Limb (tissue), 2 donors: Measurements from ENCODE around the gene MPPE1.
A peak's percentile ranks its signal among the peaks of the same experiment; 100 is the strongest.
"Not testable (repeated sequence)": the region's sequence is repeated elsewhere in the genome, so short reads cannot be mapped to it uniquely, and the experiment has no call there.

ENCODE experiments used
- DNase-seq, 2 donors: peaks; one replicate each; pipeline ENCODE4 v3.0.0-alpha.2; 2016; ENCODE audit errors: extremely low spot score in 2 of 2

Gene MPPE1

DNA sequence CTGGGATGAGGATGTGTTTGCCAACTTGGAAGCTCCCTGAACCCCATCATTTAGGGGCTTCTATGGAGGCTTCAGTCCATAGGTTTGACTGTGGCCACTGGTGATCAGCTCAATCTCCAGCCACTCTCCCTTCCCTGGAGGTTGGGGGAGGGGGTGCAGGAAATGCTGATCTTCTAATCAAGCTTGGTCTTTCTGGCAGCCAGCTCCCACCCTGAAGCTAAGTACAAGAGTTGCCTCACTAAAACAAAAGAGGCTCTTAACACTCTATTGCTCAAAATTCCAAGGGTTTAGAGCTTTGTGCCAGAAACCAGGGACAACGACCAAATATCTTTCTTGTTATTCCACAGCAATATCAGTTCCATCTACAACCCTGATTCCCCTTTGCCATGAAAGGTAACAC is 19.4 kb upstream of the MPPE1 start:
- DNase-seq: no peak

DNA sequence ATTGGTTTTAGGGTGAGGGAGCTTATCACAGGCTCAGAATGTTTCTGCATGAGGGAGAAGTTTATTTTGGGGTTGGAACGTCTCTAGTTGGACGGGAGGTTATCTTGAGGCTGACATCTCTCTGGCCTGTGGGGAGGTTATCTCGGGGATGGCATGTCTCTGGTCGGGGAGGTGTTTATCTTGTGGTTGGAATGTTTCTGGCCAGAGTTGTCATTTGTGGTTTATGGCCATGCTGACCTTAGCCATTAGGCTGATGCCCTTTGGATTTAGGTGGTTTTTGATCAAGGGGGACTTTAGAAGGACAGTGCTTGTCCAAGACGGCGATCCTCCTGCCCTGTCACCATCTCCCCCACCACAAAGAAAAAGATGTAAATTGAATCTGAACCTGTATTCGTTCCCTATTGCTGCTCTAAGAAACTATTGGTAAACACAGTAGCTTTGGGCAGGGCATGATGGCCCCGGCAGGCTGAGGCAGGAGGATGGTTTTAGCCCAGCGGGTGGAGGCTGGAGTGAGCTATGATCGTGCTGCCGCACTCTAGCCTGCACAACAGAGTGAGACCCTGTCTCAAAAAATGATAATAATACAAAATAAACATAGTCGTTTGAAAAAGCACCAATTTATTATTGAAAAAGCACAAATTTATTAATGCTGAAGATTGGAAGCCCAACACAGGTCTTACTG is 17.8 kb upstream of the MPPE1 start:
- no peak for DNase-seq

DNA sequence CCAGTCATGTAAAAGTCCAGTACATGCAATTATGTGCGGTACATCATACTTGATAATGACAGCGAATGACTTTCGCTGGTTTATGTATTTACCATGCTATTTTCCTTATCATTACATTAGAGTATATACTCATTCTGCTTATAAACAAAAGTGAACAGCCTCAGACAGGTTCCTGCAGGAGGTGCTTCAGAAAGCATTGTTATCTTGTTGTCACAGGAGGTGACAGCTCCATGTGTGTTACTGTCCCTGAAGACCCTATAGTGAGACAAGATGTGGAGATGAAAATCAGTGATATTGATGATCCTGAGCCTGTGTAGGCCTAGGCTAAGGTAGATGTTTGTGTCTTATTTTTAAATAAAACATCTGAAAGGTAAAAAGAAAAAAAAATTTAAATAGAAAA is 15.3 kb upstream of the MPPE1 start:
- DNase-seq: no peak

DNA sequence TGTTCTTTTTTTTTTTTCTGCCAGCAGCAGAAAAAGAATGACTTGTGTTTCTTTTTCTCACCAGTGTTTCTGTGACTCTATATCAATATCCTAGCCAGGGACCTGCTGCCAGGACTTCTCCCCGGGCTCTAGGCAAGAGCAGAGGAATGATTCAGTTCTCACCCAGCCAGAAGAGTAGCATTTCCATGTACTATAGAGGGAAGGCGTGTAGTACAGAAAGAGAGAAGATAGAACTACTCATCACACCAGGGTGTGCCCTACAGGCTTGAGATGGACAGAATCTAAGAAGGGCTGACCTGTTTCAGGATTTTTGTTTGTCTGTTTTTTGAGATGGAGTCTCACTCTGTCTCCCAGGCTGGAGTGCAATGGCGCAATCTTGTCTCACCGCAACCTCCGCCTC is 11.4 kb upstream of the MPPE1 start:
- DNase-seq: not testable (repeated sequence)

DNA sequence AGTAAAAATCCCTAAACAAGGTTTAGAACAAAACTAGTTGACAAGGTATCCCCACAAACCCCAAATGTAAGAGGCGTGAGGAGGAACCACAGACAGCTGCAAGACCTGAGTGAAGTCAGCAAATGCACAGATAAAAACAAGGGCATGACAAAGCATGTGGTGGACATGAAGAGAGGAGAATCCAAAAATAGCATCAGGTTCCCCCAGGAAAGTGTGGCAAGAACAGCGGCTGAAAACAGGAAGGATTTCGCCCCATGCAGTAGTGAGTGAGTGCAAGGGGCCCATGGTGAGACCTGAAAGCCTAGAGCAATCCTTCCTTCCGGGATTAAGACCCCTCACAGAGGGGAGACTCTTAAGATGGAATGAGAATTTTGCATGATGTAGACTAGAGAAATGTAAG is 8.8 kb upstream of the MPPE1 start:
- not testable (repeated sequence) for DNase-seq

DNA sequence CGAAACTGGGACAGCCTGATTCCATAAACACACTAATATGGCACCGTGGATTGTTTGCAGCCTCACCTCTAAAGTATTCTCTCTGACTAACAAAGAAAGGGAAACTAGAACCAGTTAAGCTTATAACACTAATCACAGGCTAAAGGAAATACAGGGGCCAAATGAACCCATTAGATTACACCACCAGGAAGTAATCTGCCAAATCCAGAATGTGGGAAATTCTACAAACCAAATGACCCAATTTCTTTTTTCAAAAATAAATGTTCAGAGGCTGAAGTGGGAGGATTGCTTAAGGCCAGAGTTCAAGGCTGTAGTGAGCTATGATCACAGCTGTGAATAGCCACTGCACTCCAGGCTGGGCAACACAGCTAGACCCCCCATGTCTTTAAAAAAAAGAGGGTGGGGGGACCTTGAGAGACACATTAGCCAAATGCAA is 1.5 kb upstream of the MPPE1 start:
- no peak for DNase-seq

DNA sequence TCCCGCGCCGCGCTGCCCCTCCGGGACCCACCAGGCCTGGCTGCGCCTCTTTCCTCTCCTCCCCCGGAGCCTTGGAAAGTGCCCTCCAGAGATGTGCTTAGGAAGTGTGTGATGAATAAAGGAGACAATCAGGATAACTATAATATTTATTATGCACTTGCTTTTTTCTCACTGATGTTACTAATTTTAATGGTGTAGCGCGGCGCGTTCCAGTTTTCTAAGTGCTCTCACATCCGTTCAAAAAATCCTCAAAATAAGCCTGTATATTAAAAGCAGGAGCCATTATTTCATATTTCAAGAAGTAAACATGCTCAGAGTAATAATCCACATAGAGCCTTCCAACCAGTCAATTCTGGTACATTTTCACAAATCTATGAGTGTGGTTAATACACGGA is 941 bp upstream of the MPPE1 start:
- DNase-seq: peak in 1 of 2 donors; percentile 16

DNA sequence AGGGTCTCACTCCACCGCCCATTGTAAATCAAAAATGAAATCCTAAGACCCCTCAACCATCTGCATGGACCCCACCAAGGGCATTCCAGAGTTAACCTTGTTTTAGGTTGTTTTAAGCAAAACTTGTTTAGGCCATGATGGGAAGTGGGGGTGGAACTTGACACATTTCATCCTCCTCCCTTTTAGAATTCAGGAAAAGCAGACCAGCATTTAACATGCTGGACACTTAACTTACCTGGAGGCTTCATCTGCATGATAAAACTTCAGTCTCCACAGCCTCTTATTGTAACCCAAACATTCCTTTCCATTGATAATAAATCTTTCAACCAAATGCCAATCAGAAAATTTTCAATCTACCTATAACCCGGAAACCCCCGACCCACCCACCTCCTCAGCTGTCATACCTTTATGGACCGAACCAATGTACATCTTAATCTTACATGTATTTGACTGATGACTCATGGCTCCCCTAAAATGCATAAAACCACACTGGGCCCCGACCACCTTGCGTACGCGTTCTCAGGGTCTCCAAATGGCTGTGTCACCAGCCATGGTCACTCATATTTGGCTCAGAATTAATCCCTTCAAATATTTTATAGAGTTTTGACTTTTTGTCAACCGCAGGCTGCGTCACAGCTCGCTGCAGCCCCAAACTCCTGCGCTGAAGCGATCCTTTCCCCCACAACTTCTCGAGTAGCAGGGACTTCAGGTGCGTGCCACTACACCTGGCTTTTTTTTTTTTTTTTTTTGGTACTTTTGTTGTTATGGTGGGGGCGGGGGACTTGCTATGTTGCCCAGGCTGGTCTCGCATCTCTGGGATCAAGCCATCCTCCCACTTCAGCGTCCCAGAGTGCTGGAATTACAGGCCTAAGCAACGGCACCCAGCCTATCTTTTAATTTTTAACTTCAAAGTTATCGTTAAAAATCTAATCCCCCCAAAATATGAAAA is 917 bp downstream of the MPPE1 start:
- DNase-seq: no peak

DNA sequence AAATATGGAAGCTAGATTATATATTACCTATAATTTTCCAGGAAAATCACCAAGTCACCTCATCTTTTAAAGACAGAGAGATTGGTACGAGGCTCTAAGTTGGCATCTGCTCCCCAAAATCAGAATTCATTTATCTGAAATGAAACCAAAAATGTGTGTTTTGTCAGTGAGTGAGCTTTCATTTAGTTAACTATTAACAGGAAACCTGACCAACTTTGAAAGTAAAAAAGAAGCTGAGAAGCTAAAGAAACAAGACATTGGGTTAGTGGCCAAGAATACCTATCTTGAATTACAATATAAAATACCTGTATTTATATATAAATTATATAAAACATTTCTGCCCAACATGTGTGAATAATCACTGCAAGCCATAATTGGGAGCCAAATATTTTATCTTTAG is 1.9 kb downstream of the MPPE1 start:
- DNase-seq: no peak

DNA sequence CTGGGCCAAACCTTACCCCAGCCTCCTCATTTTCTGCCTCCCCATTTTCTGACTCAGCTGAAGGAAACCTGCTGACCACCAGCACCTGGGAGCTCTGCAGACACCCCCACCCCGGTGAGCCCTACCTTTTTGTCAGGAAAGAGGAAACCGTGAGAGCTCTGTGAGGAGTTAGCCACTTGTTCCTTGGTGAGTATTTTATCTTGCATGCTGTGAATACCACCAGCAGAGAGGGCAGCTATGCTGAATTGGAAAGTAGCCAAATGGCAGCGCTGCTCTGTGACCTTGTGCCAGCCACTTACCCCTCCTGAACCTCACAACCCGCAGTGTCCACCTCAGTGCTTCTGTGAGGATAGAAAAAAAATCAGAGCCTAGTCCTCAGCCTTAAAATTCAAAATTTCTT is 2.5 kb downstream of the MPPE1 start:
- DNase-seq: no peak

DNA sequence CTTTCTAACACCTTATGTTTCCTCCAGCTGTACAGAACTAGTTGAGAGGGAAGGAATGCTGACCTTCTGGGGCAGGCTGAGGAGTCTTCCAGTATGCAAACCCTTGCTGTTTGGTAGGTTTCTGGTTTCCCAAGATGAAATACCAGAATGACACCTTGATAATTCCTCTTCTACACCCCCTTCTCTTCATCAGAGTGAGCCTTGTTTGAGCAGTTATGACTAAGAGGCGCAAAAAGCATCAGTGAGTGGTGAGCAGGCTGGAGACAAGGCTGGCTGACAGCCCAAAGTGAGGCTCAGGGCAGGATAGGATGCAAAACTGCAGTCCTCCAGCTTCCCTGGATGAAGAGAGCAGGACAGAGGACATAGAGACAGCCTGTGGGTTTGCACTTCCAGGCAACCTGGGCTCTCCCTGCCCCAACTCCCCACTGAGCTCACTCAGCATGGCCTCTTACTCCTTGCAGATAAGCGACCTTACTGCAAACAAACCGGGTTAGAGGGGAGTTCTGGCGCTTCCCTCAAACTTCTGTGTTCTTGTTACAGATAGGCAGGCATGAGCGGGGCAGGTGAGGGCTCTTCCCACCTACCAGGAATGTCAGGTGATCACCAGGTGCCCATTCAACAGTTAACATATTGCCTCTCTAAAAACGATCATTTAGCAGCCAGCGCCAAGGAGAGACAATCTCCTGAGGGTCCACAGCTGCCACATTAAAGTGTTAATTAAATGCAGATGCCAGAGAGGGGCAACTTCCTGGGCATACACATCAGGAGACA is 5.4 kb downstream of the MPPE1 start:
- DNase-seq: no peak

DNA sequence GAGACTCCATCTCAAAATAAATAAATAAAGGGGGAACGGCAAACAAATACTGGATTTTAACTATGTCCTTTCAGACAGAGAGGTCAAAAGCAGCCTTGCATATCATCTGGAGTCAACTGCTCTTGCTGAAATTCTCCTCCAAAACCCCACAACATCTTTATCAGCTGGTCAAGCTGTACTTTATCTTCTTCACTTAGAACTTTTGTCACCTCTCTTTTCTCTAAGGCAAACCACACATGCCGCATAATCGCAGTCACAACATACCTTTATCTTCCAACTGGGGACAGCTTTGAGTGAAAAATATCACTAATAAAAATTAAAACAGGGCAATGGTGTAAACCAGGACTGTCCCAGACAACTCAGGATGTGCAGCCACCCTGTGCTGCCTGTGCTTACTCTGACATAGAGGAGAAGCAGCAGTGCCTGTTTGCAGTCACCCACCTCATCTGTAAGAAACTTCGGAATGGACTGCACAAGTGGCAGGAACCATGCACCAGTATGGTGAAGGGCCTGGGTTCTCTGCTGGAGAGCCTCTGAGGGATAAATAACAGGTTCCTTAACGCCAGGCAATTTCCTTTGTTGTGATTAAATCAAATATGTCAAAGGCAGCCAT is 6.2 kb downstream of the MPPE1 start:
- DNase-seq: no peak

DNA sequence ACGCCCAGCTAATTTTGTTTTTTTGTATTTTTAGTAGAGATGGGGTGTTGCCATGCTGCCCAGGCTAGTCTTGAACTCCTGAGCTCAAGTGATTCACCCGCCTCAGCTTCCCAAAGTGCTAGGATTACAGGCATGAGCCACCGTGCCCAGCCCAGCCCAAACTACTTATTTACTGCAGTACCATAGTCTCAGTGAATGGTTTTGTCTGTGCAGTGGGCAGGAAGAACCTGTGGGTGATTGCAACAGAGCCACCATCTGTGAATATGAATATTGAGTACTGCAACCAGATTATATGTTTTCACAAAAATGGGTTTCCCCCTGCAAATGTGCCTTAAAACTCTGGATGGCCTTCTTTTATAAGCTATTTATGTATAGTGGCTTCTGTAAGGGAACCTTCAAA is 9.1 kb downstream of the MPPE1 start:
- no peak for DNase-seq

DNA sequence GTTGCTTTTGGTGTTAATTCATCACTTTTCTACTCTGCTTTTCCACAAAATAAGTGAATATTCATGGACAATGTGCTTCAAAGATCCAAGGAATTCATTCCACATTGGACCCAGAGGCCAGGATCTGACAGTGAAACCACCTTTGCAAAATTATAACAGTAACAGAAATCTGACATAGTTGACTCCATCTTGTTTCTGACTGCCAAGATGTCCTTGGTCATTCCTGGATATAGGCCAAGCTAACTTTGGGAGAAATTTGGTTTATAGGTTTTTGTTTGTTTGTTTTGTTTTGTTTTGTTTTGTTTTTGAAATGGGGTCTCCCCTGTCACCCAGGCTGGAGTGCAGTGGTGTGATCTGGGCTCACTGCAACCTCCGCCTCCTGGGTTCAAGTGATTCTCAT is 10.3 kb downstream of the MPPE1 start:
- DNase-seq: no peak

DNA sequence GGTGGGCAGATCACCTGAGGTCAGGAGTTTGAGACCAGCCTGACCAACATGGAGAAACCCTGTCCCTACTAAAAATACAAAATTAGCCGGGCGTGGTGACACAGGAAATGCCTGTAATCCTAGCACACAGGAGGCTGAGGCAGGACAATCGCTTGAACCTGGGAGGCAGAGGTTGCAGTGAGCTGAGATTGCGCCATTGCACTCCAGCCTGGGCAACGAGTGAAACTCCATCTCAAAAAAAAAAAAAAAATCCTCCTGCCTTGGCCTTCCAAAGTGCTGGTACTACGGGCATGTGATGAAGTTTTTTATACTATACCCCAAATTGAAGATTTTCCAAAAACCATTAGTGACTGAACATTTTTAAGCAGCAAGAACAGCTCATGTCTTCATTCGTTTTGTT is 15.7 kb downstream of the MPPE1 start:
- not testable (repeated sequence) for DNase-seq

DNA sequence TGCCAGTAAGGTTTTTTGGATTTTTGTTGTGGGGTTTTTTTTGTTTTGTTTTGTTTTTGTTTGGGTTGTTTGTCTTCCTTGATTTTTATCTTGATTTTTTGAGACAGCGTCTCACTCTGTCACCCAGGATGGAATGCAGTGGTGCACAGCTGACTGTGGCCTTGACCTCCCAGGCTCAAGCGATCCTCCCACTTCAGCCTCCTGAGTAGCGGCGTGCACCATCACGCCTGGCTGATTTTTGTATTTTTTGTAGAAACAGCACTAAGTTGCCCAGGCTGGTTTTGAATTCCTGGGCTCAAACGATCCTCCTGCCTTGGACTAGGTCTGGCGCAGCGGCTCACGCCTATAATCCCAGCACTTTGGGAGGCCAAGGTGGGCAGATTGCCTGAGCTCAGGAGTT is 16.4 kb downstream of the MPPE1 start:
- no peak for DNase-seq

DNA sequence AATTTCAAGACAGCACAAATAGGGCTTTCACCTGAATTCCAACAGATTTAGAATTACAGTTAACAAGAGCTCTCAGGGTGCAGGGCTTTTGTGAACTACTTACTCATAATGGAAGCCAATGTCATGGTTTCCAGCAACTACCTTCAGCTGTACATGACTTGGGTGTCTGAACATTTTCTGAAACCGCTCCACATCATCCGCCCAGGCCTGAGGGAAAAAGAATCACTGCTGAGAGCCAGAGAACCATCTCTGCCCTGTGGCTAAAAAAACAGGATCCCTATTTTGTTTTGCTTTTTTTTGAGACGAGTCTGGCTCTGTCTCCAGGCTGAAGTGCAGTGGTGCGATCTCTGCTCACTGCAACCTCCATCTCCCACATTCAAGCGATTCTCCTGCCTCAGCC is 18.8 kb downstream of the MPPE1 start:
- DNase-seq: no peak

DNA sequence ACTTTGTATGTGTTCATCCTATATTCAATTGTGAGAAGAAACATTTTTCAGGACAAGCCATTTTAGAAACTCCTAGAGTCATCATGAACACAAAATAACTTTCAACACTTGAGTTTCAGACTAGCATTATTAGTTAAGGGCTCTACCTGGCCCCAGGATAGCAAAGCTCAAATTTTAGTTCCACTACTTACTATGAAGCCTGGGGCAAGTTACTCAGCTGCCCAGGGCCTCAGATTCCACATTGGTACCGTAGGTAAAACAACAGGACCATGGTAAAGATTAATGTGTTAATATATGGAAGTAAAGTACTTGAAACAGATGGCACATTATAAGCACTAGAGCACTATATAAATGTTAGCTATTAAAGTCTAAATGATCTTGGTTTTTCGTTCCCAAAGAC is 19.4 kb downstream of the MPPE1 start:
- DNase-seq: no peak

DNA sequence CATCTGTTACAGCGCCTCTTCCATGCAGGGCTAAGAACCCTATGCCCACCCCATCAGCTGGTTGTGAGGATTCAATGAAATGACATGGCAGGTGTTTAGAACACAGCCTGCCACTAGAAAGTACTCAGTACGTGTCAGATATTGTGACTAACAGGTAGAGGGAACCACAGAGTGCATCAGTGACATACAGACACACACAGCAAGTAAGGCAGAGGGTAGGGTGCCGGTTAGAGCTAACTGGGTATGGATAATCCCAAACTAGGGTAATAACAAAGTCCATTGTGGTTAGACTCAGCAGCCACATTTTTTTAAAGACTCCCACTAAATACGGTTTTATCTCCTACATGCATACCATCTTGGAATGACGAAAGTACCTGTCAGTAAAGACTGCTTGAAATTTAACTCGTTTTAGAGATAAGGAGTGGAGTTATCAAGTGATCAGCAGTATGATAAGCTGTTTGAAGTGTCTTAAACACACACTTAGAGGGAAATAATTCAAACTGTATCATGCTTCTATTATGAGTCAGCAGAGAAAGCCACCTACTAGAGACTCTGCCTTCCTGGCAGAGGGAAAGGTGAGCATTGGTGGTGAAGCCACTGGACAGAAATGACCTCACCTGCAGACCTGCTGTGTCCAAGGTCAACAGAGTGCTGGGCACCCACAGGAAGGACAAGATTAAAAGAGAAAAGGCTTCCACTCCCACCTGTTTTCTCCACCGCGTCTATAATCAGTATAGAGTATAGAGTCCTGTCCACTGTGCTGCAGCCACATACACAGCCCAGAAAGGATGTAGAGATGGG is 20.6 kb downstream of the MPPE1 start:
- no peak for DNase-seq

DNA sequence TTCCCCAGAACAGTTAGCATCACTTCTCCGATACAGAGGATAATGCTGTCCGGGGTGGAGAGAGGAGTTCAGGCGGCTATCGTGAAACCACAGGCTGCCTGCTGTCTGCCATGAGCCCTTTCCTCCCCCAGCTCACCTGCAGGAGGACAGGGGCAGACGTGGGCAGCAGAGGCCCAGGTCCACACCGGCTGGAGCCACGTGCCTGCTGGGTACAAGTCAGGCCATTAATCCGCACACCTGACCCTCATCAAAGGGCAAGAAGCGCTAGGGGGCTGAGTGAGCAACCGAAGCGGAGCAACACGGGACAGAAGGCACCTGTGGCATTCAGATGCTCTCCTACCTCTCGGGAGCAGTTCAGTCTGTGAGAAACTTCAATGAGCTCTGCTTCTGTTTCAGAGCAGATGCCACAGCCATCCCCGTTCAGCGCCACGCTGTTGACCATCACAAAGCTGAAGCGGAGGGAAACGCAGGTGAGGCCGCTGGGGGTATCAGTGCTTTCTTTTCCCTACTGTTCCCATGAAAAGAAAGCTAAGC is 21.5 kb downstream of the MPPE1 start:
- DNase-seq: no peak
